PC-9 (cell line): ENCODE measurements around the gene DPM2. TPM values are rescaled to one million over a fixed set of nuclear protein-coding genes. Genes with fewer than 3 reads are reported as not detected.

ENCODE experiments used
- Bru-seq: library from RNA; stranded (reverse); fragments of 400-500 nt; gene quantifications from one replicate; lab custom pipeline; 2021; lab: Mats Ljungman, UMichigan
- BruChase-seq, 2 experiments: library from RNA; stranded (reverse); fragments of 400-500 nt; gene quantifications; one replicate each; lab custom pipeline; 2021; lab: Mats Ljungman, UMichigan
- BruUV-seq: library from RNA; stranded (reverse); fragments of 400-500 nt; replicated peaks from 2 replicates; lab custom pipeline; 2021; lab: Mats Ljungman, UMichigan
- CTCF ChIA-PET: fragments of 300-600 bp; sonication (Branson Sonifier 250); formaldehyde crosslinking; loops from one replicate; lab custom pipeline; 2022; ENCODE audit warnings: antibody characterized with exemption; lab: Charles Lee
- POLR2A ChIA-PET: fragments of 300-600 bp; sonication (Branson Sonifier 250); formaldehyde crosslinking; loops from one replicate; lab custom pipeline; 2022; ENCODE audit warnings: antibody characterized with exemption; ENCODE audit not compliant: unreplicated experiment; lab: Charles Lee
- DNase-seq, 2 experiments: peaks; one replicate each; pipeline versions ENCODE4 v3.0.0 to v3.0.0-alpha.2; 2015 to 2022; ENCODE audit warnings: mixed read lengths in 1 of 2
- H2AFZ ChIP-seq: fragments of 200-600 bp; sonication (generic); 2 replicates; pipeline ENCODE4 v1.8.1; 2017; ENCODE audit warnings: antibody characterized with exemption
- H3F3A ChIP-seq: fragments of 200-600 bp; sonication (generic); 2 replicates; pipeline ENCODE4 v1.8.1; 2017; ENCODE audit warnings: antibody characterized with exemption, mild to moderate bottlenecking, low read depth; ENCODE audit not compliant: insufficient read depth
- H3K27ac ChIP-seq: fragments of 200-600 bp; sonication (generic); 2 replicates; pipeline ENCODE4 v1.6.1; 2016; ENCODE audit warnings: mixed run types
- H3K27me3 ChIP-seq: fragments of 200-600 bp; sonication (generic); 2 replicates; pipeline ENCODE4 v1.6.1; 2016; ENCODE audit warnings: low read depth, mixed run types; ENCODE audit not compliant: insufficient read depth
- H3K36me3 ChIP-seq: fragments of 200-600 bp; sonication (generic); 2 replicates; pipeline ENCODE4 v1.6.1; 2016; ENCODE audit warnings: low read depth, mixed run types
- H3K4me1 ChIP-seq: fragments of 200-600 bp; sonication (generic); replicated peaks from 2 replicates; pipeline ENCODE4 v1.6.1; 2016; ENCODE audit warnings: mixed run types; ENCODE audit not compliant: insufficient read depth
- H3K4me2 ChIP-seq: fragments of 200-600 bp; sonication (generic); 2 replicates; pipeline ENCODE4 v1.6.1; 2017; ENCODE audit warnings: mixed run types
- H3K4me3 ChIP-seq: fragments of 200-600 bp; sonication (generic); 2 replicates; pipeline ENCODE4 v1.6.1; 2016; ENCODE audit warnings: mixed run types
- H3K79me2 ChIP-seq: fragments of 200-600 bp; sonication (generic); 2 replicates; pipeline ENCODE4 v1.6.1; 2017; ENCODE audit warnings: low read depth, mixed run types
- H3K9me2 ChIP-seq: fragments of 200-600 bp; sonication (generic); 2 replicates; pipeline ENCODE4 v1.8.1; 2017; ENCODE audit warnings: mild to moderate bottlenecking; ENCODE audit not compliant: insufficient read depth
- H3K9me3 ChIP-seq: fragments of 200-600 bp; sonication (generic); 2 replicates; pipeline ENCODE4 v1.8.1; 2016; ENCODE audit warnings: low read depth; ENCODE audit not compliant: insufficient read depth
- H4K20me1 ChIP-seq: fragments of 200-600 bp; sonication (generic); 2 replicates; pipeline ENCODE4 v1.8.1; 2017; ENCODE audit not compliant: insufficient read depth
- EZH2 ChIP-seq: fragments of 200-600 bp; sonication (generic); IDR thresholded peaks from 2 replicates; pipeline ENCODE4 v1.8.0; 2017; ENCODE audit warnings: antibody characterized with exemption, low read depth
- intact Hi-C: fragments of 100-400 bp; cut with micrococcal nuclease; formaldehyde crosslinking; loops from one replicate; pipeline ENCODE4 v1.10.0; 2022; ENCODE audit not compliant: unreplicated experiment
- long read RNA-seq: library from polyadenylated mRNA; stranded (forward); transcript quantifications from one replicate; pipeline ENCODE4 v2.0.0, GENCODE V29; 2022
- total RNA-seq: library from RNA; stranded (reverse); gene quantifications from 2 replicates; pipeline ENCODE4 v1.2.3, GENCODE V29; 2021
- TF ChIP-seq, protein P1 (sequence below): fragments of 200-600 bp; sonication (generic); conservative IDR thresholded peaks from 2 replicates; pipeline ENCODE4 v1.6.1; 2017; ENCODE audit warnings: mixed run types, antibody characterized with exemption, mild to moderate bottlenecking, moderate library complexity

Gene DPM2, protein sequence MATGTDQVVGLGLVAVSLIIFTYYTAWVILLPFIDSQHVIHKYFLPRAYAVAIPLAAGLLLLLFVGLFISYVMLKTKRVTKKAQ
- total RNA-seq: 65.5 and 79.4 TPM in 2 replicates
- Bru-seq, nascent RNA: percentile 86 among the genes with signal in this experiment
- BruChase-seq, experiment 1, labeled RNA remaining after a 2-hour chase: percentile 87 among the genes with signal in this experiment
- percentile 95 among the genes with signal in this experiment for BruChase-seq, experiment 2, labeled RNA remaining after a 6-hour chase
- long read RNA-seq, transcript DPM2-205 (3 exons, 1,662 nt): minor isoform, 30 of 300 reads
- long read RNA-seq, transcript DPM2-203 (3 exons, 928 nt): minor isoform, 42 of 300 reads
- long read RNA-seq, transcript DPM2-201 (4 exons, 1,542 nt): major isoform, 194 of 300 reads
- long read RNA-seq, partial matches to known transcripts: 17 of 300 reads
- long read RNA-seq, other reads (novel, unspliced or antisense): 17 of 300 reads

DNA sequence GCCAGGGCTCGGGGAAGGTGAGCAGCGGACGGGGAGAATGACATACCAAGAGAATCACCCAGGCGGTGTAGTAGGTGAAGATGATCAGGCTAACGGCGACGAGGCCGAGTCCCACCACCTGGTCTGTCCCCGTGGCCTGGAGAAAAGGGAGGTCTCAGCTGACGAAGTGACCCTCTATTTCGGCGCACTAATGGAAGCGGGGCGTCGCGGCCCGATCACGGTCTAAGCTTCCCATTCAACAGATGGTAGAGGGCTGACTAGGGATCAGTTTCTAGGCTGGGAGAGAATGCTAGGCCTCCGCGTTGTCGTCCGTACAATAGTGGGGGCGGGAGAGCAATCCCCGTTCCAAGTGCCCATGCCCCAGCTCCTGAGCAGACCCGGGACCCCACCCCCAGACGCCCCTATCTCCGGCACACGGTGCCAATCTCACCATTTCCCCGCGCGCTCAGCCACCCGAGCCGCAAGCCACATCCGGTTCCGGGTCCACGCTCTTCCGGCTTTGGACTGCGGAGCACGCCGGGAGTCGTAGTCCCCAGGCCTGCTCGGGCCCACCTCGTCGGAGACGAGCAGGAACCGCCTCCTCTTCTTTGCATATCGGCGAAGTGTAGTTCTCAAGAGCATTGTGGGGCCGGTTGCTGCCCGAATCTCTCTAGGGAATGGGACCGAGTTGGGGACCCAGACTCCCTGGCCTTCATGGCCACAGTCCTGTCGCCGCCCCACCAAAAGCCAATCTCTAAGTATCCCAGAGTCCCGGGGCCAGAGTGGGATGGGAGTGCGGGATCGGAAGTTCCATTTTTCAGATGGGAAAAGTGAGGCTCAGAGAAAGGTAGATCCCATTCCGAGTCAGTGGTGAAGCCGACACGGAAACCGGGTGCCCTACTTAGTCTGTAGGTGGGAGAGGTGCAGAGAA, at the start of gene DPM2:
TSS of gene DPM2 (minus strand) at position 467 of the 910 bp plus-strand sequence. CDS start at position 433, 34 bp downstream.
- TF ChIP-seq EZH2: no peak
- TF ChIP-seq, protein P1, sequence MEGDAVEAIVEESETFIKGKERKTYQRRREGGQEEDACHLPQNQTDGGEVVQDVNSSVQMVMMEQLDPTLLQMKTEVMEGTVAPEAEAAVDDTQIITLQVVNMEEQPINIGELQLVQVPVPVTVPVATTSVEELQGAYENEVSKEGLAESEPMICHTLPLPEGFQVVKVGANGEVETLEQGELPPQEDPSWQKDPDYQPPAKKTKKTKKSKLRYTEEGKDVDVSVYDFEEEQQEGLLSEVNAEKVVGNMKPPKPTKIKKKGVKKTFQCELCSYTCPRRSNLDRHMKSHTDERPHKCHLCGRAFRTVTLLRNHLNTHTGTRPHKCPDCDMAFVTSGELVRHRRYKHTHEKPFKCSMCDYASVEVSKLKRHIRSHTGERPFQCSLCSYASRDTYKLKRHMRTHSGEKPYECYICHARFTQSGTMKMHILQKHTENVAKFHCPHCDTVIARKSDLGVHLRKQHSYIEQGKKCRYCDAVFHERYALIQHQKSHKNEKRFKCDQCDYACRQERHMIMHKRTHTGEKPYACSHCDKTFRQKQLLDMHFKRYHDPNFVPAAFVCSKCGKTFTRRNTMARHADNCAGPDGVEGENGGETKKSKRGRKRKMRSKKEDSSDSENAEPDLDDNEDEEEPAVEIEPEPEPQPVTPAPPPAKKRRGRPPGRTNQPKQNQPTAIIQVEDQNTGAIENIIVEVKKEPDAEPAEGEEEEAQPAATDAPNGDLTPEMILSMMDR: no peak
- Histone ChIP-seq H4K20me1 (peaks cover 5% of the 10 kb centered on the region; the same call in 1 of the 2 replicates), H3F3A (peaks cover 48% of the 10 kb centered on the region), H3K4me1 (peaks cover 17% of the 10 kb centered on the region), H3K36me3 (peaks cover 11% of the 10 kb centered on the region; the same call in 1 of the 2 replicates), H3K79me2 (peaks cover 30% of the 10 kb centered on the region), H3K4me3 (peak within 1 kb of the TSS; percentile 83), H2AFZ (peak within 1 kb of the TSS; percentile 85), H3K27ac (peak within 1 kb of the TSS; percentile 25; the same call in 1 of the 2 replicates), H3K9me2 (no peaks in the 10 kb centered on the region), H3K9me3 (no peaks in the 10 kb centered on the region), H3K4me2 (peak within 1 kb of the TSS; percentile 92), H3K27me3 (no peaks in the 10 kb centered on the region)
- POLR2A ChIA-PET: interaction anchor here (0.7 kb wide), 1 partner anchor 98 kb away, joined by 3 read pairs; no protein-coding TSS in a partner anchor
- CTCF ChIA-PET: interaction anchor here (0.6 kb wide), 1 partner anchor 562 kb away, joined by 3 read pairs; no protein-coding TSS in a partner anchor
- BruUV-seq: no TSS peak
- intact Hi-C loops: loop anchor here (2.0 kb wide), 2 partner anchors 17 to 161 kb away; no protein-coding TSS in a partner anchor
- DNase-seq: peak; percentile 74 to 77

DNA sequence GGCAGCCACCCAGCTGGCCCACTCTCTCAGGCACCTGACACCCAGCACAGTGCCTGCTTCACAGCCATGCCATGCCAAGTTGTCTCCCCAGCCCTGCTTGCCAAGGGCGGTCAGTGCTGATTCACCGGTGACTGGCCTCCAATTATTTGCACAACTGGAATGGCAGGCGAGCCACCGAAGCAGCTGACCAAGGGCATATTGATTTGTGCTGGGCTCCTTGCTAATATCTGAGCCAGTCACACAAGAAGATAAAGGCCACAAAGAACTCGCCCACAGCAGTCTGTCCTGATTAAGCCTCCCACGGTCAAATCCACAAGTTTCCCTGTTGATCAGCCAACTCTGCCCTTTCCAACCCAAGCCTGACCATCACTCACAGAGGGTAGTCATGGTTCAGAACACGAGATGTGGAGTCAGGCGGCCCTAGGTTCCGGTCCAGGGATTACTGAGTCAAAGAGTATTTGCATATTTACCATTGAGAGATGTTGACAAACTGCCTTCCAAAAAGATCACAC, 49.5 kb upstream of the DPM2 start:
- ChIA-PET POLR2A (no interaction called here), CTCF (no interaction called here)
- H3K4me3 ChIP-seq: no peak overlapping the region
- H3K36me3 ChIP-seq: no peaks in the 10 kb centered on the region
- no peak overlapping the region; the same call in 1 of the 2 replicates for H2AFZ ChIP-seq
- H3K4me2 ChIP-seq: peak overlapping the region; percentile 75
- peaks cover 58% of the 10 kb centered on the region for H3K4me1 ChIP-seq
- no peaks in the 10 kb centered on the region for H3K9me3 ChIP-seq
- H3K79me2 ChIP-seq: no peaks in the 10 kb centered on the region
- no peaks in the 10 kb centered on the region for H3K9me2 ChIP-seq
- TF ChIP-seq, protein P1: no peak
- TF ChIP-seq EZH2: no peak
- H3K27ac ChIP-seq: peak overlapping the region; percentile 83
- peak; percentile 81 to 88 for DNase-seq
- intact Hi-C loops: no loop called here
- H3K27me3 ChIP-seq: no peaks in the 10 kb centered on the region
- no TSS peak for BruUV-seq
- peaks cover 47% of the 10 kb centered on the region for H3F3A ChIP-seq
- H4K20me1 ChIP-seq: no peaks in the 10 kb centered on the region

DNA sequence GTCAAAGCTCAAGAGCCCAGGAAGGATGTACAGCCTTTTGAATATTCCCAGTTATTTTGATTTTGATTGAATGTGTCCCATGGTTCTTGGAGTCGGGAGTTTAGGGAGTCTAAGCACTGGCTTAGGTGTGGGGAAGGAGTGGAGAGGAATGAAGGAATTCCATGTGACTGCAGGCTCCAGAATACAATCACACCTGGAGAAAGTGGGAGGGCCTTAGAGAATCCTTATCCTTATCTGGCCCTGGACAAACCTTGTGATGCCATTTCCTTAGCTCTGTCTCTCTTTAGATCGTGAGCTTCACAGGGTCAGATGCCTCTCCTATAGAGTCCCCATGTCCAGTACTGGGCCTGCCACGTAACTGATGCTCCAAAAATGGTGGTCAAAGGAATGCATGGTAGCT, 47.4 kb upstream of the DPM2 start:
- TF ChIP-seq EZH2: no peak
- TF ChIP-seq, protein P1: no peak
- peaks cover 46% of the 10 kb centered on the region for H3K4me1 ChIP-seq
- CTCF ChIA-PET: no interaction called here
- POLR2A ChIA-PET: no interaction called here
- H4K20me1 ChIP-seq: no peaks in the 10 kb centered on the region
- DNase-seq: no peak
- intact Hi-C loops: no loop called here
- H3K79me2 ChIP-seq: peaks cover 3% of the 10 kb centered on the region
- H3K4me3 ChIP-seq: no peak overlapping the region
- H2AFZ ChIP-seq: no peak overlapping the region
- BruUV-seq: no TSS peak
- H3K4me2 ChIP-seq: no peak overlapping the region
- no peaks in the 10 kb centered on the region for H3K9me3 ChIP-seq
- no peaks in the 10 kb centered on the region for H3K27me3 ChIP-seq
- no peaks in the 10 kb centered on the region for H3K36me3 ChIP-seq
- H3K27ac ChIP-seq: no peak overlapping the region
- H3F3A ChIP-seq: peaks cover 31% of the 10 kb centered on the region
- H3K9me2 ChIP-seq: no peaks in the 10 kb centered on the region
